ENCODE measurements around the gene TLE6.
"Not testable (repeated sequence)": the region's sequence is repeated elsewhere in the genome, so short reads cannot be mapped to it uniquely, and the experiment has no call there.

The TLE6 gene

DNA sequence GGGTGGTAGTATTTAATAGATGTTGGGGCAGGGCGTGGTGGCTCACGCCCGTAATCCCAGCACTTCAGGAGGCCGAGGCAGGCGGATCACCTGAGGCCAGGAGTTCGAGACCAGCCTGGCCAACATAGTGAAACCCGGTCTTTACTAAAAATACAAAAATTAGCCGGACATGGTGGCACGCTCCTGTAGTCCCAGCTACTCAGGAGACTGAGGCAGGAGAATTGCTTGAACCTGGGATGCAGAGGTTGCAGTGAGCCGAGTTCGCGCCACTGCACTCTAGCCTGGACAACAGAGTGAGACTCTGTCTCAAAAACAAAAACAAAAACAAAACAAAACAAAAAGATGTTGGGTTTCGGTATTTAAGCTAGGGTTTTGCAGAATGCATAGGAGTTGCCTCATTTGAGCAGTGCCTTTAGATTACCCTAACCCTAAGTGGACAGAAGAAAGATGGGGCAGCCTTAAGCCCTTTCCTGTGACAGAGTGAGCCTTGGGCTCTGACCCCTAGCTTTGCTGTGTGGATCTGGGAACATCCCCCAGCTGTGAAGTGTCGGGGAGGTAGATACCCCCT, 59.7 kb downstream of the TLE6 start:
- not testable (repeated sequence) for DNase-seq
- intact Hi-C loops (cut with DNase I) = loop anchor here (10.0 kb wide), 1 partner anchor 62 kb away; the partner anchor contains the start of gene TLE6

DNA sequence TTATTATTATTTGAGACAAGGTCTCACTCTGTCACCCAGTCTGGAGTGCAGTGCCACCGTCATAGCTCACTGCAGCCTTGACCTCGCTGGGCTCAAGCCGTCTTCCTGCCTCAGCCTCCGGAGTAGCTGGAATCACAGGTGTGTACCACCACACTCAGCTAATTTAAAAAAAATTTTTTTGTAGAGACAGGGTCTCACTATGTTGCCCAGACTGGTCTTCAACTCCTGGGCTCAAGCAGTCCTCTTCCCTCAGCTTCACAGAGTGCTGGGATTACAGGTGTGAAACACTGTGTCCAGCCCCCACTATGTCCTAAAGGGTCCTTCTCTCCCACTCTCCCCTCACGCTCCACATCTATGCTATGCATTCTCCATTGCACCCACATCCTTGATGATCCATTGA, 60.9 kb downstream of the TLE6 start:
- no peak for DNase-seq
- intact Hi-C loops (cut with DNase I) = loop anchor here (10.0 kb wide), 1 partner anchor 63 kb away; the partner anchor contains the start of gene TLE6

DNA sequence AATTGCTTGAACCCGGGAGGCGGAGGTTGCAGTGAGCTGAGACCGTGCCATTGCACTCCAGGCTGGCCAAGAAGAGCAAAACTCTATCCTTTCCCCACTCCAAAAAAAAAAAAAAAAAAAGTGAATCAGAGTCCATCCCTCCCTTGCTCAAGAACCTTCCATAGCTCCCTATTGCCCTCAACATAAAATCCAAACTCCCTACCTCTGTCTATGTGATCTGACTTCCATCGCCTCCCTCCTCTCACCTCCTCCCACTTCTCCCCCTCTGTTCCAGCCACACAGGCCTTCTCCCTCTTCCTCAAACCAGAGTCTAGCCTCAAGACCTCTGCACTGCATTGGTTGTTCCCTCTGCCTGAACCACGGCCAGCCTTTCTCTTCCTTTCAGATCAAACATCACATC, 61.8 kb downstream of the TLE6 start:
- DNase-seq = no peak
- intact Hi-C loops (cut with DNase I) = loop anchor here (10.0 kb wide), 1 partner anchor 64 kb away; the partner anchor contains the start of gene TLE6

- intact Hi-C loops (cut with DNase I) = loop anchor here (10.0 kb wide), 1 partner anchor 65 kb away; the partner anchor contains the start of gene TLE6
- DNase-seq = peak in 37 of 42 donors; percentile 28 to 86 (median 64)
Measured at GRCh38 chr19:3039641-3040077, 62.3 kb downstream of the TLE6 start.

- intact Hi-C loops (cut with DNase I) = no loop called here
Measured at GRCh38 chr19:3041327-3041726, 64.0 kb downstream of the TLE6 start.

DNA sequence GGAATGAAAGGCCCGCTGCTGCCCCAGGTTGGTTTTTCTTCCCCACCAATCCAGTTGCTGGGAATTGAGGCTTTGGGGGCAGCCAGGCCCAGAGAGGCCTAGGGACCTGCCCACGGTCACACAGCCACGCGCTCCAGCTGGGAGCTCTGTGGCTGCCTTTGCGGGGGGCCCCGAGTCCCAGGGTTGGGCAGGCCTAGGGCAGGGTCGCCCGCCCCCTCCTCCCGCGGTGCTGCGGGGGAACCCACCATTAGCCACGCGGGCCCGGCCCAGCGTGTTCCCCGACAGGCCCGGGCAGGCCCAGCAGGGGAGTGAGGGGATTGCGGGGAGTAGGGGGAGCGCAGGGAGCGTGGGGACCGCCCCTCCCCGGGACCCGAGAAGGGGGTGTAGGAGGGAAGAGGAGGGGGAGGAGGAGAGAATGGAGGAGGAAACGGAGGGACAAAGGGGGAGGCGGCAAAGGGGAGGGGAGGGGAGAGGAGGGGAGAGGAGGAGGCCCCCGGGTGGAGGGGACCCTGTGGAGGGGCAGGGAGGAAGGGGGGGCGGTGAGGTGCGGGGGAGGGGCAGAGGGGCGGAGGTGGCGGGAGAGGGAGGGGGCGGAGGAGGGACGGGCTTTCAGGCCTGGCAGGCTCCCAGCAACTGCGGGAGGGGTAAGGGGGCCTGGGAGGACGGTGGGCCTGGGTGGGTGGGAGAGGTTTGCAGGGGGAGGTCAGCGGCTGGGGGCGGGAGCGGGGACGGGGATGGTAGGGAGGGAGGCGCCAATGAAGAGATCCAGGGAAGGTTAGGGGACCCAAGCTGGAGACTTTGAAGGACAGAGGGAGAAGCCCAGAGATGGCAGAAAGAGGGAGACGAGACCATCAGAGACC, 64.6 kb downstream of the TLE6 start:
- DNase-seq = no peak

More at GRCh38 chr19:3041327-3041726, 64.0 kb downstream of the TLE6 start:
- no peak for DNase-seq

DNA sequence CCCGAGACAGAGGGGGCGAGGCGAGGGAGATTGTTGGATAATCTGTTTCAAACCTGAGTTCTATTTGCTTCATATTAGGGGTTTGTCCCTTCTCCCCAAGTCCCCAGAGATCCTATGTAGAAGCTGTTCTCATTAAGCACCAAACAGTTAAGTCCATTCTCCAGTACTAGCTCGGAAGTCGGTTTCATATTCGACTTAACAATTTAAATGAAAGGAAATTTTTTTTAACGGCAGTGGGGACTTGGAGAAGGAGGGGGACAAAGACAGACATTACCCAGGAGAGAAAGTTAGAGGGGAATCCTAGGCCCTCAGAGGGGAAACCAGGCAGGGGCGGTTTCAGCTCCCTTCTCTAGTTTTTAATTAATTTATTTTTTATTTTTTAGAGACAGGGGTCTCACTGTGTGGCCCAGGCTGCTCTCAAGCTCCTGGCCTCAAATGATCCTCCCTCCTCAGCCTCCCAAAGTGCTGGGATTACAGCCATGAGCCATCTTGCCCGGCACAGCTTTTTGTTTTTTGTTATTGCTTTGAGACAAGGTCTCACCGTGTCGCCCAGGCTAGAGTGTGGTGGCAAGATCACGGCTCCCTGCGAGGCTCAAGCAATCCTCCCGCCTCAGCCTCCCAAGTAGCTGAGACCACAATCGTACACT, 65.4 kb downstream of the TLE6 start:
- intact Hi-C loops (cut with DNase I) = no loop called here

More for the DNA sequence above, 64.6 kb downstream of the TLE6 start:
- intact Hi-C loops (cut with DNase I) = no loop called here

More for the DNA sequence above, 65.4 kb downstream of the TLE6 start:
- no peak for DNase-seq
